ENCODE measurements around the gene AHCYL1.

AHCYL1 gene

DNA sequence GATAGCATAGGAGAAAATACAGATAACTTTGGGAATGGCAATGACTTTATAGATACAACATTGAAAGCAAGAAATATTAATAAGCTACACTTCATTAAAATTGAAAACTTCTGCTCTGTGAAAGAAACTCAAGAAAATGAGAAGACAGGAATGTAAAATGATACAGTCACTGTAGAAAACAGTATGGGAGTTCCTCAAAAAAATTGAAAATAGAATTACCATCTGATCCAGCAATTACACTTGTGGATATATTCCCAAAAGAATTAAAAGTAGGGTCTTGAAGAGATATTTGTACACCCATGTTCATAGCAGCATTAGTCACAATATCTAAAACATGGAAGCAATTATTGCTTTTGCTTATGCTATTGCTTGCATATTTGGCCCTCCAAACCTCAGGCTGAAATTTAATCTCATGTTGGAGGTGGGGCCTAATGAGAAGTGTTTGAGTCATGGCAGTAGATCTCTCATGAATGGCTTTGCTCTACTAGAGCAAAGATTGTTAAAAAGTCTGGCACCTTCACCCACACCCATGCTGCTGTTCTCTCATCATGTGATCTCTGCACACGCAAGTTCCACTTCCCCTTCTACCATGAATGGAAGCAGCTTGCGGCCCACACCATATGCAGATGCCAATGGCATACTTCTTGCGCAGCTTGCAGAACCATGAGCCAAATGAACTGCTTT, 15.3 kb upstream of the AHCYL1 start:
- H3K4me3 ChIP-seq (replicated peaks; ENCODE audit: insufficient read depth, low read length), result no peak overlapping the region
- TF ChIP-seq GABPA (IDR thresholded peaks at IDR 0.05; ENCODE audit: low read depth), result no peak
- TF ChIP-seq REST (IDR thresholded peaks at IDR 0.05; ENCODE audit: insufficient replicate concordance, low read depth), result no peak
- TF ChIP-seq POLR2AphosphoS5 (IDR thresholded peaks at IDR 0.05; ENCODE audit: low read depth), result no peak
- TF ChIP-seq, protein P1, sequence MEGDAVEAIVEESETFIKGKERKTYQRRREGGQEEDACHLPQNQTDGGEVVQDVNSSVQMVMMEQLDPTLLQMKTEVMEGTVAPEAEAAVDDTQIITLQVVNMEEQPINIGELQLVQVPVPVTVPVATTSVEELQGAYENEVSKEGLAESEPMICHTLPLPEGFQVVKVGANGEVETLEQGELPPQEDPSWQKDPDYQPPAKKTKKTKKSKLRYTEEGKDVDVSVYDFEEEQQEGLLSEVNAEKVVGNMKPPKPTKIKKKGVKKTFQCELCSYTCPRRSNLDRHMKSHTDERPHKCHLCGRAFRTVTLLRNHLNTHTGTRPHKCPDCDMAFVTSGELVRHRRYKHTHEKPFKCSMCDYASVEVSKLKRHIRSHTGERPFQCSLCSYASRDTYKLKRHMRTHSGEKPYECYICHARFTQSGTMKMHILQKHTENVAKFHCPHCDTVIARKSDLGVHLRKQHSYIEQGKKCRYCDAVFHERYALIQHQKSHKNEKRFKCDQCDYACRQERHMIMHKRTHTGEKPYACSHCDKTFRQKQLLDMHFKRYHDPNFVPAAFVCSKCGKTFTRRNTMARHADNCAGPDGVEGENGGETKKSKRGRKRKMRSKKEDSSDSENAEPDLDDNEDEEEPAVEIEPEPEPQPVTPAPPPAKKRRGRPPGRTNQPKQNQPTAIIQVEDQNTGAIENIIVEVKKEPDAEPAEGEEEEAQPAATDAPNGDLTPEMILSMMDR (IDR thresholded peaks at IDR 0.05; ENCODE audit: insufficient read depth, low read length), result no peak
- peak; percentile 59 for TF ChIP-seq SPI1 (IDR thresholded peaks at IDR 0.05; ENCODE audit: borderline replicate concordance, low read depth)
- no peak overlapping the region for H3K27ac ChIP-seq (replicated peaks)
- DNase-seq (ENCODE audit: low read depth in 1 of 2, low spot score in 1 of 2), result peak in 1 of 2 experiments; percentile 33
- no peaks in the 10 kb centered on the region for H3K27me3 ChIP-seq (ENCODE audit: insufficient read depth, poor library complexity, severe bottlenecking)

DNA sequence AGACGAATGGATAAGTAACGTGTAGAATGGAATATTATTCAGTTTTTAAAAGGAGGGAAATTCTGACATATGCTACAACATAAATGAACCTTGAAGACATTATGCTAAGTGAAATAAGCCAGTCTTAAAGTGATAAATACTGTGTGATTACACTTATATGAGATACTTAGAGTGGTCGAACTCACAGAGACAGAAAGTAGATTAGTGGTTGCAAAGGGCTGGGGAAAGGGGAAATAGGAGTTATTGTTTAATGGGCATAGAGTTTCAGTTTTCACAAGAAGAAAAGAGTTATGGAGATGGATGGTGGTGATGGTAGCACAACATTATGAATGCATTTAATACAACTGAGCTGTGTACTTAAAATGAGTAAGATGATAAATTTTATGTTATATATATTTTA, 14.7 kb upstream of the AHCYL1 start:
- H3K27me3 ChIP-seq (ENCODE audit: insufficient read depth, poor library complexity, severe bottlenecking), result no peaks in the 10 kb centered on the region
- no peak overlapping the region for H3K4me3 ChIP-seq (replicated peaks; ENCODE audit: insufficient read depth, low read length)
- TF ChIP-seq, protein P1 (IDR thresholded peaks at IDR 0.05; ENCODE audit: insufficient read depth, low read length), result no peak
- no peak for TF ChIP-seq REST (IDR thresholded peaks at IDR 0.05; ENCODE audit: insufficient replicate concordance, low read depth)
- no peak for DNase-seq (ENCODE audit: low read depth in 1 of 2, low spot score in 1 of 2)
- H3K27ac ChIP-seq (replicated peaks), result no peak overlapping the region

DNA sequence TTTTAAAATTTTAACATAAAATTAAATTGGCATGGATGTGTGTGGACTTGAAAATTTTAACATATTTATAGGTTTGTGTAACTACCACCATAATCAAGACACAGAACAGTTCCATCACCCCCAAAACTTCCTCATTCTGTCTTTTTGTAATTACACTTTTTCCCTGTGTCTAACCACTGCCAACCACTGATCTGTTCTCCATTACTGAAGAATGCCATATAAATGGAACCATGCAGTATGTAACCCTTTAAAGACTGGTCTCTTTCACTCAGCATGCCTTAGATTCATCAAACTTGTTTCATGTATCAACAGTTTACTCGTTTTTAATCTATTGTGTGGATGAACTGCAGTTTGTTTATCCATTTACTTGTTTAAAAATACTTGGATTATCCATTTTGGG, 13.0 kb upstream of the AHCYL1 start:
- DNase-seq (ENCODE audit: low read depth in 1 of 2, low spot score in 1 of 2), result peak in 1 of 2 experiments; percentile 19
- Histone ChIP-seq H3K27ac (replicated peaks) (no peak overlapping the region), H3K27me3 (ENCODE audit: insufficient read depth, poor library complexity, severe bottlenecking) (no peaks in the 10 kb centered on the region), H3K4me3 (replicated peaks; ENCODE audit: insufficient read depth, low read length) (no peak overlapping the region)
- TF ChIP-seq SPI1 (IDR thresholded peaks at IDR 0.05; ENCODE audit: borderline replicate concordance, low read depth), result no peak
- TF ChIP-seq REST (IDR thresholded peaks at IDR 0.05; ENCODE audit: insufficient replicate concordance, low read depth), result no peak
- no peak for TF ChIP-seq POLR2AphosphoS5 (IDR thresholded peaks at IDR 0.05; ENCODE audit: low read depth)
- TF ChIP-seq, protein P1 (IDR thresholded peaks at IDR 0.05; ENCODE audit: insufficient read depth, low read length), result no peak
- TF ChIP-seq GABPA (IDR thresholded peaks at IDR 0.05; ENCODE audit: low read depth), result no peak
